COLO829 (cell line): ENCODE measurements around the gene CABP2.
A peak's percentile ranks its signal among the peaks of the same experiment; 100 is the strongest.
"Not testable (repeated sequence)": the region's sequence is repeated elsewhere in the genome, so short reads cannot be mapped to it uniquely, and the experiment has no call there.

Source experiments
- DNase-seq: peaks from one replicate; pipeline ENCODE4 v3.0.0; 2012; ENCODE audit warnings: low spot score

CABP2 gene

GRCh38 chr11:67538823-67539505 lies 15.7 kb upstream of the CABP2 start:
- DNase-seq: no peak

GRCh38 chr11:67538306-67538705 lies 15.1 kb upstream of the CABP2 start:
- no peak for DNase-seq

GRCh38 chr11:67535561-67535960 lies 12.3 kb upstream of the CABP2 start:
- DNase-seq: no peak

GRCh38 chr11:67534070-67534679 lies 10.9 kb upstream of the CABP2 start:
- no peak for DNase-seq

GRCh38 chr11:67532889-67533288 lies 9.6 kb upstream of the CABP2 start:
- DNase-seq: no peak

GRCh38 chr11:67530282-67530592 lies 7.0 kb upstream of the CABP2 start:
- no peak for DNase-seq

GRCh38 chr11:67528376-67528775 lies 5.1 kb upstream of the CABP2 start:
- no peak for DNase-seq

GRCh38 chr11:67525275-67525976 lies 2.2 kb upstream of the CABP2 start:
- DNase-seq: no peak

GRCh38 chr11:67524480-67524808 lies 1.2 kb upstream of the CABP2 start:
- DNase-seq: no peak

- DNase-seq: no peak
Observed at GRCh38 chr11:67523556-67524479, 572 bp upstream of the CABP2 start.

- no peak for DNase-seq
Observed at GRCh38 chr11:67522338-67522737, 908 bp downstream of the CABP2 start.

- no peak for DNase-seq
Observed at GRCh38 chr11:67521924-67522323, 1.3 kb downstream of the CABP2 start.

- no peak for DNase-seq
Observed at GRCh38 chr11:67520856-67521824, 2.1 kb downstream of the CABP2 start.

- no peak for DNase-seq
Observed at GRCh38 chr11:67519726-67520125, 3.5 kb downstream of the CABP2 start.

- no peak for DNase-seq
Observed at GRCh38 chr11:67517784-67518552, 5.3 kb downstream of the CABP2 start.

- no peak for DNase-seq
Observed at GRCh38 chr11:67516806-67517205, 6.4 kb downstream of the CABP2 start.

GRCh38 chr11:67514116-67514515 lies 9.1 kb downstream of the CABP2 start:
- DNase-seq: no peak

GRCh38 chr11:67511558-67511957 lies 11.7 kb downstream of the CABP2 start:
- DNase-seq: not testable (repeated sequence)

GRCh38 chr11:67510023-67510345 lies 13.3 kb downstream of the CABP2 start:
- DNase-seq: no peak

GRCh38 chr11:67508486-67509121 lies 14.6 kb downstream of the CABP2 start:
- DNase-seq: peak; percentile 99
